Measurements from ENCODE around the gene SSR1.

GRCh38 chr6:7267071-7267465 is 45.9 kb downstream of the SSR1 start:
- TF ChIP-seq CTCF (IDR thresholded peaks at IDR 0.05; ENCODE audit: low read depth, low read length, poor library complexity, severe bottlenecking) (no peak), EZH2phosphoT487 (IDR thresholded peaks at IDR 0.05; ENCODE audit: borderline replicate concordance, low read length) (no peak)

All from DOHH2 (cell line).